Rectal smooth muscle tissue (tissue), 1 donor: ENCODE results near the gene CPS1.

Experiments used
- H3K27ac ChIP-seq: one replicate; pipeline ENCODE4 v1.7.0; 2013; ENCODE audit warnings: low read depth, low read length, inconsistent platforms
- H3K27me3 ChIP-seq: one replicate; pipeline ENCODE4 v1.7.0; 2013; ENCODE audit warnings: low read length; ENCODE audit not compliant: control insufficient read depth, insufficient read depth
- H3K36me3 ChIP-seq: one replicate; pipeline ENCODE4 v1.7.0; 2013; ENCODE audit warnings: low read length; ENCODE audit not compliant: control insufficient read depth, insufficient read depth
- H3K4me1 ChIP-seq: one replicate; pipeline ENCODE4 v1.7.0; 2013; ENCODE audit warnings: low read length; ENCODE audit not compliant: control insufficient read depth, insufficient read depth
- H3K4me3 ChIP-seq: one replicate; pipeline ENCODE4 v1.7.0; 2013; ENCODE audit warnings: low read length
- H3K9ac ChIP-seq: one replicate; pipeline ENCODE4 v1.7.0; 2013; ENCODE audit warnings: low read length

The CPS1 gene

DNA sequence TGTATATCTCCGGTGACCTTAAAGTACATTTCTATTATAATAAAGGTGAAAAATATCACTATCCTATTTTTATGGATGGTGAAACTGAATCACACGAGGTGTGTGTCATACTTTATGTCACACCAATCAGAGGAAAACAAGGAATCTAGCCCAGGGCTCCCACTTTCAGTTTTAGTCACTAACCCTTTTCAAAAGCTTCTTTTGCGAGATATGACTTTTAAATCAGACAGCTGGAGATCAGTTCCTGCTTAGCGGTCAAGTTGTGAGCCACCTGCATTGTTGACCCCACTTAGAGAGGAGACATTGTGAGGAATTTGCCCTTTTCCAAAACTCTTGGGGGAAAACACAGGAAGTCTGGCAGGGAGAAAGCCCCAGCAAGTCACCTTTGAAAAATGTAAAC lies 70.5 kb downstream of the CPS1 start:
- Histone ChIP-seq H3K4me1 (no peaks in the 10 kb centered on the region), H3K4me3 (no peak overlapping the region), H3K27me3 (no peaks in the 10 kb centered on the region), H3K36me3 (no peaks in the 10 kb centered on the region), H3K27ac (no peak overlapping the region), H3K9ac (no peak overlapping the region)

DNA sequence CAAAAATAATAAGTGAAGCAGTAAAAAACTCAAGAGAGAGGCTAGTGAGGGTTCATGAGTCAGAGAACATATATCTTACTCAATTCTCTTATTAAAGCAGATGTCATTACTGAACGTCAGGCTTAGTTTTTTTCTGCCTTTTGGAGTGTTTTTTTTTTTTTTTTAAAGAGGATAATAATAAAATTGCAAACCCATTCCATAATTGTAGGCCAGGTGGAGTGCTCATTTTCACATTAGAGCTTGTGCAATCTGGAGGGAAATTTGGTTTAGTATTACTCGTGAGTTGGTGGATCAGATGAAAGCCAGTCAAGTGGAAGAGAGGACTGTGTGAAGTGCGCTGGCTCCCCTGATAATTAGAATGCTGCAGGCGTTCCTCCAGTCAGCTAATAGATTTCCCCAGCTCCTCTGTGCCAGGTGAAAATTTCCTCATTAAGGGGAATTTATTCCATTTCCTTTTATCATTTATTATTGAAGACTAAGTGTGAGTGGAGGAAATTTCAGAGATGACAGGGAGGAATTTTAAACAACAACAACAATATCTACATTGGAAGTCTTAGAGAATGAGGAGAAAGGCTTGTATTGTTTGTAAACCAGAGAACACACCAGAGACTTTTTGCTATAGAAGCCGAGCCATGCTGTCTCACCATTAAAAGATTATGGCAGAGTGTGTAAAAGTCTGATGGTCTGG lies 74.6 kb downstream of the CPS1 start:
- Histone ChIP-seq H3K9ac (no peak overlapping the region), H3K36me3 (no peaks in the 10 kb centered on the region), H3K27ac (no peak overlapping the region), H3K4me1 (no peaks in the 10 kb centered on the region), H3K4me3 (no peak overlapping the region), H3K27me3 (no peaks in the 10 kb centered on the region)

DNA sequence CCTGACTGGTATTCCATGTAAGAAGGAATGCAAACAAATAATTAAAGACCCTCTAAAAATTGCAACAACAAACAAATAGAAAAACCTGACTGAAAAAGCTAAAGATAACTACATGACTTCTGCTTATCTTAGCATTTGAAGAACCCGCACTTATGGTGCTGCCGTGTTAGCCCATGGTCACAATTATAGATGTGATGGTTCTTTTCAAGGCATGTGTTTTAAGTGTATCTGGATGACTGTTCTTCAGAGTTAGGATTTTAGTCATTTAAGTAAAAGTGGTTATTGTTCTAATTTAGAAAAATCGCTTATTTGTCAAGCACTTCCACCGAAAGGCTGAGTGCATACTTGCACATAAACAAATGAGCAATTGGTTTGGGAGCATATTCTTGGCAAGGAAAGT lies 77.3 kb downstream of the CPS1 start:
- Histone ChIP-seq H3K27ac (no peak overlapping the region), H3K36me3 (no peaks in the 10 kb centered on the region), H3K27me3 (no peaks in the 10 kb centered on the region), H3K9ac (no peak overlapping the region), H3K4me1 (no peaks in the 10 kb centered on the region), H3K4me3 (no peak overlapping the region)

DNA sequence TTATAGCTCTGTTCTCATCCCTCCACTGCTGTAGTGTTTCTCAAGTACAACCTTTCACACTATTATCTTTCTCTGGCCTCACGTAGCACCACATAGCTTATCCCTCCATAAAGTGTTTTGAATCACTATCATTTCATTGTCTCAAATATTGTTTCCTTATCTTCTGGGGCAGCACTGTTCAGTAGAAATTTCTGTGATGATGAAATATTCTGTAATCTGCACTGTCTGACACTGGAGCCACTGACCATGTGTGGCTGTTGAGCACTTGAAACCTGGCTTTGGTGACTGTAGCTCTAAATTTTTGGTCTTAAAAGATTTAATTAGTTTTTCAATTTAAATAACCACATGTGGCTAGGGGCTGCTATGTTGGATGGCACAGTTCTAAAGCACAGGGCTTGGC lies 78.9 kb downstream of the CPS1 start:
- Histone ChIP-seq H3K27me3 (no peaks in the 10 kb centered on the region), H3K9ac (no peak overlapping the region), H3K4me3 (no peak overlapping the region), H3K27ac (no peak overlapping the region), H3K4me1 (no peaks in the 10 kb centered on the region), H3K36me3 (no peaks in the 10 kb centered on the region)

DNA sequence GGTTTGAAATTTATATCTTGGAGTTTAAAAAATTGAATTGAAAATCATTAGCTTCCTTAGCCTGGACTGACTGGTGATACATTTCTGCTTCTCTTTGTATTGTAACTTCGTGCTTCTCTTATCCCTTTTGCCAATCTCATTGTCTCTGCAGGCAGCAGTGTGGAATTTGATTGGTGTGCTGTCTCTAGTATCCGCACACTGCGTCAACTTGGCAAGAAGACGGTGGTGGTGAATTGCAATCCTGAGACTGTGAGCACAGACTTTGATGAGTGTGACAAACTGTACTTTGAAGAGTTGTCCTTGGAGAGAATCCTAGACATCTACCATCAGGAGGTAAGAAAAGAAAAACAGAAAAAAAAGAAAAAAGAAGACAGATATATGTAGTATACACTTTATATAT lies 85.9 kb downstream of the CPS1 start:
- no peak overlapping the region for H3K27ac ChIP-seq
- H3K4me1 ChIP-seq, result no peaks in the 10 kb centered on the region
- no peaks in the 10 kb centered on the region for H3K27me3 ChIP-seq
- no peaks in the 10 kb centered on the region for H3K36me3 ChIP-seq
- no peak overlapping the region for H3K9ac ChIP-seq
- no peak overlapping the region for H3K4me3 ChIP-seq

DNA sequence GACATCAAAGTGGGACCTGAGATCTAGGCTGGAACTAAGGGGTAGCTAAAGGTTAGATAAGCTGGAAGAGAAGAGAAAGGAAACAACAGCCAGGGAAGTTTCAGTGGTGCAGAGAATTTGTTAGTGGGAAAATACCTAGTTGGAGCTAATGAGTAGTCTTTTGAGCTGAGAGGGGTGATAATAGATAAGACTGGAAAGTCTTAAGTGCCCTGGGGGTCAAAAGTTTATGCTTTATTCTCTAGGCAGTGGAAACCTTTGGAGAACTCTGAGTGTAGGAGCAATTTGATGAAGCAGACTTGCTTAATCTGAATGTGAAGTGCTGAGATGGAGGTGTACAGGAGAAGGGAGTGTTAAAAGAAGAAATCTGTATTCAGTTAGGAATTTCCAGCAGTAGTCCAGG lies 90.8 kb downstream of the CPS1 start:
- no peak overlapping the region for H3K4me3 ChIP-seq
- H3K36me3 ChIP-seq, result no peaks in the 10 kb centered on the region
- H3K27ac ChIP-seq, result no peak overlapping the region
- no peaks in the 10 kb centered on the region for H3K27me3 ChIP-seq
- no peak overlapping the region for H3K9ac ChIP-seq
- H3K4me1 ChIP-seq, result no peaks in the 10 kb centered on the region

DNA sequence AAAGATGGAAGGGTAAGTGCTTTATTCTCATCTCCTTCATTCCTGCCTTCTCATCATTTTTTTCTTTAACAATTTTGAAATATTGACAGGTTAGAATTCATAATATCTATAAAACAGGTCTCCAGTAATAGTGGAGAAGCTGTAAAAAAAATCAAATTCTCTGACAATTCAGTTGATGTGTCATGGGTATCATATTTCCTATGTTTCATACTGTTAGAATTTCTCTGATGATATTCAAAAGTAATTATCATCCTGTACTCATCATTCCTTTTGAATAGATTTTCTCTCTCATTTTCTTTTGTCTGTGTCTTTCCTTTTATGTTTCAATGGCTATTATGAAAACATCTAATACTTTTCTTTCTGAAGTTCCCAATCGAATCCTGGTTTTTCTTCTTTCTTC lies 97.7 kb downstream of the CPS1 start:
- H3K36me3 ChIP-seq, result no peaks in the 10 kb centered on the region
- no peak overlapping the region for H3K27ac ChIP-seq
- no peaks in the 10 kb centered on the region for H3K4me1 ChIP-seq
- H3K27me3 ChIP-seq, result no peaks in the 10 kb centered on the region
- no peak overlapping the region for H3K9ac ChIP-seq
- H3K4me3 ChIP-seq, result no peak overlapping the region

DNA sequence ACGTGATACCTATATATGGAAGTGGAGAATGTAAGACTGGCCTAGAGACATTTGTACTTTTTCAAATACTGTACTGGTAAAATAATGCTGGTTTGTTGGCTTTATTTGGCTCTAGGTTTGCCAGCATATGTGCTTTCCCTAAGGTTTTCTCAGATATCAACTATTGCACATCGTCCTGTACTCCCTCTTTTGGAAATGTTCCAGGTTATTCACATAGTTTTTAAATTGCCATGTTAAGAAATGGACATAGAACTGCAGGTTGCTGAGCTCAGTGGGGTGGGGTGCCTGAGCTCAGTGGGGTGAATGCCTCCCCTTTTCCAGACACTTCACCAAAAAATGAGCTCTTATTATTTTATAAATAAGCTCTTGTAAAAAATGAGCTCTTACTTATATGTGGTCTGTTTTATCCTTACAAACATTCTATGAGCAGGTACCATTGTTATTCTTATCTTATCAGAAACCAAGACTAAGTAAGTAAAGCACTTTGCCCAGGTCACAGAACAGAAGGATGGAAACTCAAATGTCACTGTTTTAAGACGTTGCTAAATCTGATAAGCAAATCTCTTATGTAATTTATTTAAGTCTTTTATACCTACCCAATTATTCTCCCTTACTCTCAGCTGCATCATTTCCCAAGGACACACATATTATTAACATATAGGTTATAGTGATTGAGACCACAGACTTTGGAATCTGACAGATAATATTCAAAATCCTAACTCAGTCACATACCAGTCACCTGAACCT lies 99.0 kb downstream of the CPS1 start:
- H3K27ac ChIP-seq, result no peak overlapping the region
- H3K9ac ChIP-seq, result no peak overlapping the region
- H3K27me3 ChIP-seq, result no peaks in the 10 kb centered on the region
- H3K36me3 ChIP-seq, result no peaks in the 10 kb centered on the region
- H3K4me3 ChIP-seq, result no peak overlapping the region
- no peaks in the 10 kb centered on the region for H3K4me1 ChIP-seq

DNA sequence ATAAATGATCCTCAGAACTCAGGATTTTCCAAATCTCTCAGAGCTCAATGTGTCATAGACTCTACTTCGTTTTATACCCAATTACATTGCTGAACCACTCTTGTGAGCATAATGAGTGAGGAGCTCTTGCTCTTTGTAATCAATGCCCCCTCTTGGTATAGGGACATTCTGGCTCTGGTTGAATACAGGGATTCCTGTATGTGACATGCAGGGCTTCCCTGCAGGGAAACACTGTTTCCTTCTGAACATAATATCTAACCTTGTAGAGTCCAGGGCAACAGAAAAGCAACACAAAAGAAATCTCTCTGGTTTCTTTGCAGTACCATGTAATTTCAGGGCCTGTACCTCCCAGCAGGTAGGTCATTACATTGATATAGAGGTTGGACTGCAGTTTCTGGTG lies 101.5 kb downstream of the CPS1 start:
- Histone ChIP-seq H3K4me1 (no peaks in the 10 kb centered on the region), H3K4me3 (no peak overlapping the region), H3K36me3 (no peaks in the 10 kb centered on the region)

DNA sequence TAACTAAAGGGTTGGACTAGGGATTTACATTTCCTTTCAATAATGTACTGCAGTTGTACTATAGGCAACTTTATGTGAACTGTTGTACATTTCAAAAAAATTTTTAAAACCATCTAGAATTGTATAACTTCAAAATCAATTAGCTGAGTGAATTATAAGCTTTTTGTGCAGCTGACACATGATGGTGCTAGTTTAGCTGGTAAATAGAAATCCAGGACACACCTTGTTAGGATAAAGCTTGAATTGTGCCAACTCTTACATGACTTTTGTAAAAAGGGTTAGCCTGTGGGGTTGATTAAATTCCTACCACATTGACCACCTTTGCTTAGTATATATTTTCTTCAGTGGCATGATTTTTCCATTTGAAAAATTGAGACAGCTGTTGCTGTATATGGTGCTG lies 104.4 kb downstream of the CPS1 start:
- Histone ChIP-seq H3K4me3 (no peak overlapping the region), H3K9ac (no peak overlapping the region), H3K27me3 (no peaks in the 10 kb centered on the region), H3K4me1 (no peaks in the 10 kb centered on the region), H3K27ac (no peak overlapping the region), H3K36me3 (no peaks in the 10 kb centered on the region)

More for the DNA sequence above, 101.5 kb downstream of the CPS1 start:
- no peaks in the 10 kb centered on the region for H3K27me3 ChIP-seq
- H3K9ac ChIP-seq, result no peak overlapping the region
- H3K27ac ChIP-seq, result no peak overlapping the region

DNA sequence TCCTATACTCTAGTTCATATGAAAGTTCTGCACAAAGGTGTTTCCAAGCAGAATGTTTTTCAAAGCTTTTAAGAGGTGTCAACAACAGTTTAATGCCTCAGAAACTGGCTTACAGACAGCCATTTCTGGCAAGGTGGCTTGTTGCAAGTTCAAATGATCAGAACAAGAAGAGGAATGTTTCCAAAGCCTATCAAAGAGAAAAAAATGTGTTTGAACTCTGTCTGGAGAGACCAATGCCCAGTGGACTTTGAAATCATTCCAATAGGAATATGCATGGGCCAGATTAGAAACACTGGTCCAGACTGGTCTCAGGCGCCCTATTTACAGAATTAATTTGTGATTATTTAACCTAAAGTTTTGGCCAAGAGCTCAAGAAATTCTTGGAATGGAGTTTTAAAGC lies 106.2 kb downstream of the CPS1 start:
- no peak overlapping the region for H3K27ac ChIP-seq
- H3K27me3 ChIP-seq, result no peaks in the 10 kb centered on the region
- no peaks in the 10 kb centered on the region for H3K4me1 ChIP-seq
- H3K9ac ChIP-seq, result no peak overlapping the region
- H3K4me3 ChIP-seq, result no peak overlapping the region
- H3K36me3 ChIP-seq, result no peaks in the 10 kb centered on the region

DNA sequence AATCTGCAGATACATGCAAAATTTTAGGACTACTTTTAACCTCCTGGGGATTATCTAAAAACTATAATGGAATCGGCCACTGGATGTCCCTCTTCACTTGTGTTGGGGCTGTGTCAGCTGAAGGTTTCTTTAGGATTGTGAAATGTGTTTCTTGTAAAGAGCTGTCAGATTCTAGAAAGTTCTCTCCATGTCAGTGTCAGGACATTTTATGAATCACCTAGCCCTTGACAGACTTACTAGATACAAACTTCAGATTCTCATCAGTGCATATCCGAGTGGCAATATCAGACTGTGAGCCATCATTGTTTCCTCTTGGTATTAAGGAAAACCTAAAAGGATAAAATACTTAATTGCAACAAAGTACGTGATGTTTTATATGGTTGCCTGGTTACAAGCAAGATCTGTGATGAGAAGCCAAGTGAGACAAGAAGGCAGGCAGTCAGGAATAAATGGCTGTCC lies 107.3 kb downstream of the CPS1 start:
- Histone ChIP-seq H3K4me1 (no peaks in the 10 kb centered on the region), H3K4me3 (no peak overlapping the region), H3K36me3 (no peaks in the 10 kb centered on the region), H3K27me3 (no peaks in the 10 kb centered on the region), H3K9ac (no peak overlapping the region), H3K27ac (no peak overlapping the region)

DNA sequence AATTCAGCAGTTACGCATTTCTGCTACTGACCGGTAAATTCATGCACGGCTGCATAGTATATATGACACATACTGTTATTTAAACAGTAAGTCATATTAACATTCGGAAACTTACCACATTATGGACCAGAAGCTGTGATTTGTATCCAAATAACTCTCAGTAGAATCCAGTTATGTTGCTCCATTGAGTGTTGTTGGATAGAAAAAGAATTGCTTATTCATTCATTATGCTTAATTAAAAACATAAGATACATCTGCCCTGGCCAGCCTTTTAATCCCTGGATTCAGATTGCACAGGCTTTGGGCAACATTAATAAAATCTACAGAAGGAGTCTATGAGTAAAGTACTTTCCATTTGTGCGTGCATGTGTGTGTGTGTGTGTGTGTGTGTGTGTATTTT lies 111.3 kb downstream of the CPS1 start:
- H3K9ac ChIP-seq, result no peak overlapping the region
- H3K4me3 ChIP-seq, result no peak overlapping the region
- H3K4me1 ChIP-seq, result no peaks in the 10 kb centered on the region
- H3K27me3 ChIP-seq, result no peaks in the 10 kb centered on the region
- no peak overlapping the region for H3K27ac ChIP-seq
- no peaks in the 10 kb centered on the region for H3K36me3 ChIP-seq
